ENCODE measurements around the gene VEPH1.

Gene VEPH1

GRCh38 chr3:157508461-157508860 lies 5.2 kb upstream of the VEPH1 start:
- H3K27ac Mint-ChIP-seq, result no peak overlapping the region
- no peaks in the 10 kb centered on the region for H3K36me3 Mint-ChIP-seq (ENCODE audit: low read depth)
- peaks cover 5% of the 10 kb centered on the region for H3K27me3 Mint-ChIP-seq
- H3K4me3 Mint-ChIP-seq, result no peak overlapping the region
- no peaks in the 10 kb centered on the region for H3K4me1 Mint-ChIP-seq
- DNase-seq (no peak), ATAC-seq (no peak)
- H3K9me3 Mint-ChIP-seq, result no peaks in the 10 kb centered on the region

- no peak for ATAC-seq
- H3K27ac Mint-ChIP-seq, result no peak overlapping the region
Measured at GRCh38 chr3:157501863-157502262, 1.4 kb downstream of the VEPH1 start.

GRCh38 chr3:157500232-157500631 lies 3.0 kb downstream of the VEPH1 start:
- DNase-seq, result no peak
- Mint-ChIP-seq H3K27ac (no peak overlapping the region), H3K27me3 (peaks cover 34% of the 10 kb centered on the region), H3K4me1 (no peaks in the 10 kb centered on the region), H3K9me3 (no peaks in the 10 kb centered on the region), H3K4me3 (no peak overlapping the region), H3K36me3 (ENCODE audit: low read depth) (no peaks in the 10 kb centered on the region)
- no peak for ATAC-seq

More at GRCh38 chr3:157501863-157502262, 1.4 kb downstream of the VEPH1 start:
- Mint-ChIP-seq H3K4me1 (no peaks in the 10 kb centered on the region), H3K27me3 (peaks cover 37% of the 10 kb centered on the region), H3K36me3 (ENCODE audit: low read depth) (no peaks in the 10 kb centered on the region), H3K9me3 (no peaks in the 10 kb centered on the region), H3K4me3 (no peak overlapping the region)
- no peak for DNase-seq

GRCh38 chr3:157499342-157499963 lies 3.8 kb downstream of the VEPH1 start:
- no peaks in the 10 kb centered on the region for H3K36me3 Mint-ChIP-seq (ENCODE audit: low read depth)

GRCh38 chr3:157498371-157498770 lies 4.8 kb downstream of the VEPH1 start:
- Mint-ChIP-seq H3K27ac (no peak overlapping the region), H3K4me3 (no peak overlapping the region), H3K9me3 (no peaks in the 10 kb centered on the region), H3K36me3 (ENCODE audit: low read depth) (no peaks in the 10 kb centered on the region), H3K4me1 (no peaks in the 10 kb centered on the region), H3K27me3 (peaks cover 33% of the 10 kb centered on the region)
- DNase-seq, result no peak
- ATAC-seq, result no peak

More at GRCh38 chr3:157499342-157499963, 3.8 kb downstream of the VEPH1 start:
- Mint-ChIP-seq H3K27me3 (peaks cover 34% of the 10 kb centered on the region), H3K27ac (no peak overlapping the region), H3K4me3 (no peak overlapping the region), H3K9me3 (no peaks in the 10 kb centered on the region), H3K4me1 (no peaks in the 10 kb centered on the region)
- ATAC-seq, result no peak
- no peak for DNase-seq

GRCh38 chr3:157495846-157496245 lies 7.4 kb downstream of the VEPH1 start:
- Mint-ChIP-seq H3K27ac (no peak overlapping the region), H3K4me1 (no peaks in the 10 kb centered on the region), H3K27me3 (peaks cover 26% of the 10 kb centered on the region), H3K36me3 (ENCODE audit: low read depth) (no peaks in the 10 kb centered on the region), H3K9me3 (no peaks in the 10 kb centered on the region), H3K4me3 (no peak overlapping the region)
- no peak for DNase-seq
- no peak for ATAC-seq

GRCh38 chr3:157494581-157495281 lies 8.5 kb downstream of the VEPH1 start:
- H3K4me1 Mint-ChIP-seq, result no peaks in the 10 kb centered on the region
- ATAC-seq (no peak), DNase-seq (no peak)
- H3K9me3 Mint-ChIP-seq, result no peaks in the 10 kb centered on the region
- H3K36me3 Mint-ChIP-seq (ENCODE audit: low read depth), result no peaks in the 10 kb centered on the region
- no peak overlapping the region for H3K4me3 Mint-ChIP-seq
- peaks cover 20% of the 10 kb centered on the region for H3K27me3 Mint-ChIP-seq
- H3K27ac Mint-ChIP-seq, result no peak overlapping the region

- Mint-ChIP-seq H3K9me3 (no peaks in the 10 kb centered on the region), H3K4me1 (no peaks in the 10 kb centered on the region), H3K27ac (no peak overlapping the region), H3K4me3 (no peak overlapping the region), H3K36me3 (ENCODE audit: low read depth) (no peaks in the 10 kb centered on the region), H3K27me3 (peaks cover 18% of the 10 kb centered on the region)
- ATAC-seq (no peak), DNase-seq (no peak)
Measured at GRCh38 chr3:157493627-157494550, 9.3 kb downstream of the VEPH1 start.

GRCh38 chr3:157491136-157491535 lies 12.1 kb downstream of the VEPH1 start:
- no peaks in the 10 kb centered on the region for H3K36me3 Mint-ChIP-seq (ENCODE audit: low read depth)
- no peak overlapping the region for H3K27ac Mint-ChIP-seq
- H3K4me3 Mint-ChIP-seq, result no peak overlapping the region
- DNase-seq, result no peak
- H3K27me3 Mint-ChIP-seq, result peaks cover 4% of the 10 kb centered on the region
- no peak for ATAC-seq
- H3K4me1 Mint-ChIP-seq, result no peaks in the 10 kb centered on the region
- no peaks in the 10 kb centered on the region for H3K9me3 Mint-ChIP-seq

- H3K36me3 Mint-ChIP-seq (ENCODE audit: low read depth), result no peaks in the 10 kb centered on the region
- H3K27me3 Mint-ChIP-seq, result peaks cover 13% of the 10 kb centered on the region
- no peak for DNase-seq
- H3K4me1 Mint-ChIP-seq, result no peaks in the 10 kb centered on the region
- no peak for ATAC-seq
- no peaks in the 10 kb centered on the region for H3K9me3 Mint-ChIP-seq
- H3K4me3 Mint-ChIP-seq, result no peak overlapping the region
- no peak overlapping the region for H3K27ac Mint-ChIP-seq
Measured at GRCh38 chr3:157488144-157488543, 15.1 kb downstream of the VEPH1 start.

GRCh38 chr3:157487339-157487738 lies 15.9 kb downstream of the VEPH1 start:
- Mint-ChIP-seq H3K36me3 (ENCODE audit: low read depth) (no peaks in the 10 kb centered on the region), H3K27ac (no peak overlapping the region), H3K9me3 (no peaks in the 10 kb centered on the region), H3K4me1 (no peaks in the 10 kb centered on the region), H3K27me3 (peaks cover 18% of the 10 kb centered on the region), H3K4me3 (no peak overlapping the region)
- DNase-seq (no peak), ATAC-seq (no peak)

GRCh38 chr3:157479464-157480243 lies 23.6 kb downstream of the VEPH1 start:
- ATAC-seq (no peak), DNase-seq (no peak)
- no peaks in the 10 kb centered on the region for H3K4me1 Mint-ChIP-seq
- no peak overlapping the region for H3K27ac Mint-ChIP-seq
- no peaks in the 10 kb centered on the region for H3K36me3 Mint-ChIP-seq (ENCODE audit: low read depth)
- H3K4me3 Mint-ChIP-seq, result no peak overlapping the region
- no peaks in the 10 kb centered on the region for H3K9me3 Mint-ChIP-seq
- peaks cover 18% of the 10 kb centered on the region for H3K27me3 Mint-ChIP-seq

GRCh38 chr3:157477441-157477840 lies 25.8 kb downstream of the VEPH1 start:
- H3K4me1 Mint-ChIP-seq, result no peaks in the 10 kb centered on the region
- ATAC-seq (no peak), DNase-seq (no peak)
- H3K9me3 Mint-ChIP-seq, result no peaks in the 10 kb centered on the region
- H3K27me3 Mint-ChIP-seq, result peaks cover 4% of the 10 kb centered on the region
- no peak overlapping the region for H3K27ac Mint-ChIP-seq
- no peaks in the 10 kb centered on the region for H3K36me3 Mint-ChIP-seq (ENCODE audit: low read depth)
- H3K4me3 Mint-ChIP-seq, result no peak overlapping the region

- Mint-ChIP-seq H3K9me3 (no peaks in the 10 kb centered on the region), H3K27me3 (peaks cover 3% of the 10 kb centered on the region), H3K27ac (no peak overlapping the region), H3K4me3 (no peak overlapping the region), H3K4me1 (no peaks in the 10 kb centered on the region), H3K36me3 (ENCODE audit: low read depth) (no peaks in the 10 kb centered on the region)
- ATAC-seq, result no peak
- DNase-seq, result no peak
Measured at GRCh38 chr3:157475921-157476414, 27.2 kb downstream of the VEPH1 start.

All from activated naive CD8-positive, alpha-beta T cell treated with anti-CD3 and anti-CD28 coated beads, Interleukin-2, amount 50 U/mL, for 24 hours (primary cell).